Measurements from ENCODE around the gene OR52K1. TPM values are rescaled to one million over a fixed set of nuclear protein-coding genes. Genes with fewer than 3 reads are reported as not detected.
"Not testable (repeated sequence)": the region's sequence is repeated elsewhere in the genome, so short reads cannot be mapped to it uniquely, and the experiment has no call there.

OR52K1 gene
- total RNA-seq, 1 experiment from 2014 or later = not detected

- ATAC-seq (peak; percentile 86), DNase-seq (peak; percentile 67)
- no TSS peak for BruUV-seq (replicated peaks)
- Histone ChIP-seq H3K9me2 (replicated peaks; ENCODE audit: low read length) (no peaks in the 10 kb centered on the region), H3K79me2 (ENCODE audit: low read length) (no peaks in the 10 kb centered on the region), H3K4me1 (ENCODE audit: insufficient read depth, low read length) (peaks cover 40% of the 10 kb centered on the region), H3K27ac (ENCODE audit: low read length) (peak overlapping the region; percentile 93), H3K36me3 (ENCODE audit: low read depth, low read length) (no peaks in the 10 kb centered on the region), H3K4me2 (ENCODE audit: low read length) (peak overlapping the region; percentile 65), H2AFZ (ENCODE audit: low read length) (no peak overlapping the region), H4K20me1 (ENCODE audit: low read length) (no peaks in the 10 kb centered on the region), H3K4me3 (ENCODE audit: low read length) (no peak overlapping the region), H3K9ac (ENCODE audit: low read length) (peak overlapping the region; percentile 39), H3F3A (ENCODE audit: low read length, unreplicated experiment) (peaks cover 6% of the 10 kb centered on the region), H3K27me3 (ENCODE audit: low read length) (no peaks in the 10 kb centered on the region), H3K9me3 (ENCODE audit: low read length) (no peaks in the 10 kb centered on the region)
- ChIA-PET POLR2A (ENCODE audit: unreplicated experiment) (no interaction called here), CTCF (no interaction called here)
- TF ChIP-seq, protein P1, sequence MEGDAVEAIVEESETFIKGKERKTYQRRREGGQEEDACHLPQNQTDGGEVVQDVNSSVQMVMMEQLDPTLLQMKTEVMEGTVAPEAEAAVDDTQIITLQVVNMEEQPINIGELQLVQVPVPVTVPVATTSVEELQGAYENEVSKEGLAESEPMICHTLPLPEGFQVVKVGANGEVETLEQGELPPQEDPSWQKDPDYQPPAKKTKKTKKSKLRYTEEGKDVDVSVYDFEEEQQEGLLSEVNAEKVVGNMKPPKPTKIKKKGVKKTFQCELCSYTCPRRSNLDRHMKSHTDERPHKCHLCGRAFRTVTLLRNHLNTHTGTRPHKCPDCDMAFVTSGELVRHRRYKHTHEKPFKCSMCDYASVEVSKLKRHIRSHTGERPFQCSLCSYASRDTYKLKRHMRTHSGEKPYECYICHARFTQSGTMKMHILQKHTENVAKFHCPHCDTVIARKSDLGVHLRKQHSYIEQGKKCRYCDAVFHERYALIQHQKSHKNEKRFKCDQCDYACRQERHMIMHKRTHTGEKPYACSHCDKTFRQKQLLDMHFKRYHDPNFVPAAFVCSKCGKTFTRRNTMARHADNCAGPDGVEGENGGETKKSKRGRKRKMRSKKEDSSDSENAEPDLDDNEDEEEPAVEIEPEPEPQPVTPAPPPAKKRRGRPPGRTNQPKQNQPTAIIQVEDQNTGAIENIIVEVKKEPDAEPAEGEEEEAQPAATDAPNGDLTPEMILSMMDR (conservative IDR thresholded peaks at IDR 0.05; ENCODE audit: low read depth, low read length) = no peak
- TF ChIP-seq EZH2phosphoT487 (IDR thresholded peaks at IDR 0.05; ENCODE audit: borderline replicate concordance, low read length) (no peak), EZH2 (IDR thresholded peaks at IDR 0.05; ENCODE audit: low read length, unreplicated experiment) (no peak)
- intact Hi-C loops (cut with micrococcal nuclease) = loop anchor here (1.0 to 5.0 kb wide), 2 partner anchors 13 to 88 kb away; partner anchors contain the start of gene TRIM21
These were observed 1.7 kb upstream of the OR52K1 start for GRCh38 chr11:4480577-4481239.

DNA sequence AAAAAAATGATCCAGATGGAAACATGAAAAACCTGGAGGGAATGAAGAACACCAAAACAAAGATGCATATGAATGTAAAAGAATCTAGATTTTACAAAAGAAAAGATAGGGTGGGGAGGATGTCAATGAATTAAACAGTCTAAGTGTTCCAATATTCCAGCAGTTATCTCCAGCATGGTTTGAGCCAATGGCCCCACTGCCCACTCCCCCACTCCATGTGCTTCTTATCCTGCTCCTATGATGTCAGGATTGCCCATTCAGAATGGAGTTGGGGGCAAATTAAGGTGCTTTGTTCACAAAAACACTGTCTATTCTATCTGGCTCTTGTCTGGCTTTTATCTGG is 1.2 kb upstream of the OR52K1 start:
- Histone ChIP-seq H3K9me3 (ENCODE audit: low read length) (no peaks in the 10 kb centered on the region), H3K27me3 (ENCODE audit: low read length) (no peaks in the 10 kb centered on the region), H3K79me2 (ENCODE audit: low read length) (no peaks in the 10 kb centered on the region), H3K9me2 (replicated peaks; ENCODE audit: low read length) (no peaks in the 10 kb centered on the region), H3K36me3 (ENCODE audit: low read depth, low read length) (no peaks in the 10 kb centered on the region), H3K4me1 (ENCODE audit: insufficient read depth, low read length) (peaks cover 40% of the 10 kb centered on the region), H3K4me2 (ENCODE audit: low read length) (peak overlapping the region; percentile 65), H3F3A (ENCODE audit: low read length, unreplicated experiment) (peaks cover 6% of the 10 kb centered on the region), H4K20me1 (ENCODE audit: low read length) (no peaks in the 10 kb centered on the region), H3K27ac (ENCODE audit: low read length) (peak overlapping the region; percentile 93), H2AFZ (ENCODE audit: low read length) (no peak overlapping the region), H3K9ac (ENCODE audit: low read length) (no peak overlapping the region), H3K4me3 (ENCODE audit: low read length) (no peak overlapping the region)
- ChIA-PET CTCF (no interaction called here), POLR2A (ENCODE audit: unreplicated experiment) (no interaction called here)
- intact Hi-C loops (cut with micrococcal nuclease) = loop anchor here (1.0 to 5.0 kb wide), 2 partner anchors 12 to 89 kb away; partner anchors contain the start of gene TRIM21
- no peak for ATAC-seq
- TF ChIP-seq, protein P1 (conservative IDR thresholded peaks at IDR 0.05; ENCODE audit: low read depth, low read length) = no peak
- TF ChIP-seq EZH2 (IDR thresholded peaks at IDR 0.05; ENCODE audit: low read length, unreplicated experiment) = no peak
- TF ChIP-seq EZH2phosphoT487 (IDR thresholded peaks at IDR 0.05; ENCODE audit: borderline replicate concordance, low read length) = no peak
- no peak for DNase-seq
- no TSS peak for BruUV-seq (replicated peaks)

GRCh38 chr11:4484310-4484709 is 1.9 kb downstream of the OR52K1 start:
- POLR2A ChIA-PET (ENCODE audit: unreplicated experiment) = no interaction called here
- Histone ChIP-seq H2AFZ (ENCODE audit: low read length) (no peak overlapping the region), H3K9ac (ENCODE audit: low read length) (no peak overlapping the region), H3F3A (ENCODE audit: low read length, unreplicated experiment) (peaks cover 6% of the 10 kb centered on the region), H3K36me3 (ENCODE audit: low read depth, low read length) (no peaks in the 10 kb centered on the region), H3K4me2 (ENCODE audit: low read length) (peak overlapping the region; percentile 44; the same call in 1 of the 2 replicates), H3K27ac (ENCODE audit: low read length) (no peak overlapping the region), H4K20me1 (ENCODE audit: low read length) (no peaks in the 10 kb centered on the region), H3K9me2 (replicated peaks; ENCODE audit: low read length) (no peaks in the 10 kb centered on the region), H3K9me3 (ENCODE audit: low read length) (no peaks in the 10 kb centered on the region), H3K79me2 (ENCODE audit: low read length) (no peaks in the 10 kb centered on the region), H3K27me3 (ENCODE audit: low read length) (no peaks in the 10 kb centered on the region), H3K4me1 (ENCODE audit: insufficient read depth, low read length) (peaks cover 38% of the 10 kb centered on the region), H3K4me3 (ENCODE audit: low read length) (no peak overlapping the region)
- intact Hi-C loops (cut with micrococcal nuclease) = loop anchor here (5.0 kb wide), 1 partner anchor 92 kb away; the partner anchor contains the start of gene TRIM21
- TF ChIP-seq, protein P1 (conservative IDR thresholded peaks at IDR 0.05; ENCODE audit: low read depth, low read length) = no peak
- TF ChIP-seq EZH2 (IDR thresholded peaks at IDR 0.05; ENCODE audit: low read length, unreplicated experiment) = no peak
- no peak for TF ChIP-seq EZH2phosphoT487 (IDR thresholded peaks at IDR 0.05; ENCODE audit: borderline replicate concordance, low read length)
- CTCF ChIA-PET = no interaction called here
- no peak for ATAC-seq
- DNase-seq = peak; percentile 77
- no TSS peak for BruUV-seq (replicated peaks)

DNA sequence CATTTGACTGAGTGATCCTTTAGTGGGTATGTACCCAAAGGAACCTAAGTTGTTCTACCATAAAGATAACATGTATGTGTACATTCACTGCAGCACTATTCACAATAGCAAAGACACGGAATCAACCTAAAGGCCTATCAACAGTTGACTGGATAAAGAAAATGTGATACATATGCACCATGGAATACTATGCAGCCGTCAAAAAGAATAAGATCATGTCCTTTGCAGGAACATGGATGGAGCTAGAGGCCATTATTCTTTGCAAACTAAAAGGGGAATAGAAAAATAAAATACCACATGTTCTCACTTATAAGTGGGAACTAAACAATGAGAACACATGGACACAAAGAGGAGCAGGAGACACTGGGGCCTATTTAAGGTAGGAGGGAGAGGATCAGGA is 9.0 kb downstream of the OR52K1 start:
- POLR2A ChIA-PET (ENCODE audit: unreplicated experiment); H4K20me1 ChIP-seq (ENCODE audit: low read length); H3K36me3 ChIP-seq (ENCODE audit: low read depth, low read length); H3K9me2 ChIP-seq (replicated peaks; ENCODE audit: low read length); H3K79me2 ChIP-seq (ENCODE audit: low read length); H3K9me3 ChIP-seq (ENCODE audit: low read length); BruUV-seq (replicated peaks); H3K4me2 ChIP-seq (ENCODE audit: low read length); H3K27ac ChIP-seq (ENCODE audit: low read length); H2AFZ ChIP-seq (ENCODE audit: low read length); CTCF ChIA-PET; H3K4me1 ChIP-seq (ENCODE audit: insufficient read depth, low read length); H3K9ac ChIP-seq (ENCODE audit: low read length); ATAC-seq; H3K4me3 ChIP-seq (ENCODE audit: low read length); DNase-seq; intact Hi-C loops (cut with micrococcal nuclease); H3F3A ChIP-seq (ENCODE audit: low read length, unreplicated experiment): not testable (repeated sequence)
- peaks cover 26% of the 10 kb centered on the region for H3K27me3 ChIP-seq (ENCODE audit: low read length)

Measured in PC-3 (cell line).